ENCODE results near the gene SLC25A4.

GRCh38 chr4:185124006-185124405 is 19.1 kb upstream of the SLC25A4 start:
- TF ChIP-seq CTCF (conservative IDR thresholded peaks at IDR 0.05) (no peak), ZFX (IDR thresholded peaks at IDR 0.05) (no peak)

Data from C4-2B (cell line).